ENCODE results near the gene CD8A.
A peak's percentile ranks its signal among the peaks of the same experiment; 100 is the strongest.
"Not testable (repeated sequence)": the region's sequence is repeated elsewhere in the genome, so short reads cannot be mapped to it uniquely, and the experiment has no call there.

The CD8A gene

DNA sequence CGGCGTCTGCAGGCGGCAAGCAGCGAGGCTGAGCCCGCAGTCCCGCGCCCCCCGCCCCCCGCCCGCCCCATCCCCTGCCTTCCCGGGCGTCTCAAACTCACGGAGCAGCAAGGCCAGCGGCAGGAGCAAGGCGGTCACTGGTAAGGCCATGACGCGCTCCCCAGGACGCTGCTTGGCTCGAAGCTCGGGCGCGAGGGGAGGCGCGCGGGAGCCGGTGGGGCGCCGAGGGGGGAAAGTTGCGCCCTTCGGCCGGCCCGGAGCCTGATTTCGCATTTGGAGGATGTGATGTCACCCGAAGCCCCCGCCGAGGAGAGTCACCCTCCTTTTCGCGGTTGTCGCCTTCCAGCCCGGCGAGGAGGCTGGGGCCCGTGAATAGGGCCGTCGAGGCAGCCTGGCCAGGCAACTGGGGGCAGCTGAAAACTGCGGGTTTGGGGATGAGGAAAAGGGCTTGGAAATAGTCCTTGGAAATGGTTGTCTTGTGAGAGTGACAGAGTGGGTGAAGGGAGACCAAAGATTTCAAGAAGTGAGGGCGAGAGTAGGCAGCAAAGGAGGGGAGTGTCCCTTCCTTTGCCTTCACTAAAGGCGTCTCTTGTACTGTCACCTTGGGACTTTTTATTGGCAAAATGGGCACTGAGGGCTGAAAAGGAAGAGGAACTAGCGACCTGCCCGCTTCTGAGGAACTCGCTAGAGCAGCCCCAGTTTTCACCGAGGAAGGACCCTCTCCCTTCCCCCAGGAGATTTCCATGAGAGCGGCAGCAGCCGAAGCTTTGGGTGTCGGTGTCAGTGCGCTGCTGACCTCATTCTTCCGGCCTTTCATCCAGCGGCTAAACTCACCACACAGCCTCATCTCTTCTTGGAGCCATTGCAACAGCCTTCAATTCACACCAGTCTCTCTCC lies at the start of gene CD8A:
CD8A (minus strand) TSS at position 238 of the 897 bp plus-strand sequence; CDS start at position 150, 88 bp downstream.
- no peak for DNase-seq (ENCODE audit: low read depth)

DNA sequence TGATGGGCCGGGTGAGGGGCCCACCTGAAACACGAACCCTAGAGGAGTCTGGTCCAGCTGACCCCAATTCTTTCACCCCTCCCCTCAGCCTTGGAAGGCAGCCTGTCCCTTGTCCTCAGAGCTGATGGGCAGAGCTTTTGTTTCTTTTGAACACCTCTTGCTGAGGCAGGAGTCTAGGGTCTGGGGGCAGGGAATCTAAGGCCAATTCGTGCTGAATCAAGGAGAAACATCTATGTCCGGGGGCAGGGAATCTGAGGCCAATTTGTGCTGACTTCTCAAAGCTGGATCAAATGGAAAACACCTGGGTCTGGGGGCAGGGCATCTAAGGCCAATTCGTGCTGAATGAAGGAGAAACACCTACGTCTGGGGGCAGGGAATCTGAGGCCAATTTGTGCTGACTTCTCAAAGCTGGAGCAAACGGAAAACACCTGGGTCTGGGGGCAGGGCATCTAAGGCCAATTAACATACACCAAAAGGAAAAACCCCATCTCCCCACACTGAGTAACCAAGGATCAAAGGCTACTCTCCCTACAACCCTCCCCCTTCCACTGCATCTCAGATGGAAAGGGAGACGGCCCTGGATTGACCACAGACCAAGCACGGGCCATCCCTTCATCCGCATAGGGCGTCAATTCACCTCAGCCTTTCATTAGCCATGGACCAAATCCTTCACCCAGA lies 49.3 kb upstream of the CD8A start:
- DNase-seq (ENCODE audit: low read depth): not testable (repeated sequence)

- DNase-seq (ENCODE audit: low read depth): not testable (repeated sequence)
These were observed 48.7 kb upstream of the CD8A start for GRCh38 chr2:86839455-86839854.

- DNase-seq (ENCODE audit: low read depth): not testable (repeated sequence)
These were observed 47.0 kb upstream of the CD8A start for GRCh38 chr2:86837714-86838113.

DNA sequence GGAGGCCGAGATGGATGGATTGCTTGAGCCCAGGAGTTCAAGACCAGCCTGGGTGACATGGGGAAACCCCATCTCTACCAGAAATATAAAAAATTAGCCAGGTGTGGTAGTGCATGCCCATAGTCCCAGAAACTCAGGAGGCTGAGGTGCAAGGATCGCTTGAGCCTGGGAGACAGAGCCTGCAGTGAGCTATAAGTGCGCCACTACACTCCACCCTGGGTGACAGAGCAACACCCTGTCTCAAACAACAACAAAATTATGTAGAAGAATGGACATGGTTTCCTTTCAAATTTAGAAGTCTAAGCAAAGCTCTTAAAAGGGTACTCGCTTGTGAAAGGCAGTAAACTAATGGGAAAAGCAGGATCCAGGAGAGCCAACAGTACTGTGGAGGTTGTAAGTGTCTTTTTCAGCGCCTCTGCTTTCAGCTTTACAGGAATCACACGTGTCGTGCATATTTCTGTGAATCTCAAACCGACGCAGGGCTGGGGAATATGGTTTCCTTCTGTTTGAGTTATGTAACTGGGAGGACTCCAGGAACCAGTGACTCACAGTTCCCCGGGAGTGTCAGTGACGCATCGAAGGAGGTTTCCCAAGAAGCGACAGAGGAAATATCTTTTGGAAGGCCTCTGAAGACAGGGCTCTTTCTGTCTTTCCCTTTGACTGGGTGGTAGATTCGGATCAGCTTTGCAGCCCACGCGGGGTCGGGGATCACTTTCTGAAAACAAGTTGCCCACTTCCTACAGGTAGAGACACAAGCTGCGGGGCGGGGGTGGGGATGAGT lies 46.4 kb upstream of the CD8A start:
- peak; percentile 51 for DNase-seq (ENCODE audit: low read depth)

- not testable (repeated sequence) for DNase-seq (ENCODE audit: low read depth)
These were observed 44.8 kb upstream of the CD8A start for GRCh38 chr2:86835548-86835889.

DNA sequence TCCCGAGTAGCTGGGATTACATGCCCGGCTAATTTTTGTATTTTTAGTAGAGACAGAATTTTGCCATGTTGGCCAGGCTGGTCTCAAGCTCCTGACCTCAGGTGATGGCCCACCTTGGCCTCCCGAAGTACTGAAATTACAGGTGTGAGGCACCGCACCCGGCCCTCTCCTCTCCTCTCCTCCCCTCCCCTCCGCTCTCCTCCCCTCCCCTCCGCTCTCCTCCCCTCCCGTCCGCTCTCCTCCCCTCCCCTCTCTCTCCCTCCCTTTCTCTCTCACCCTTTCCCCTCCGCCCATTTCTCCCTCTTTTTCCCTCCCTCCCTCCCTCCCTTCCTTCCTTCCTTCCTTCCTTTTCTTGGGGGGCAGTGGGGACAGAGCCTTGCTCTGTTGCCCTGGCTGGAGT lies 42.6 kb upstream of the CD8A start:
- DNase-seq (ENCODE audit: low read depth): no peak

GRCh38 chr2:86832334-86833096 lies 41.8 kb upstream of the CD8A start:
- no peak for DNase-seq (ENCODE audit: low read depth)

- DNase-seq (ENCODE audit: low read depth): no peak
These were observed 40.8 kb upstream of the CD8A start for GRCh38 chr2:86831537-86831936.

DNA sequence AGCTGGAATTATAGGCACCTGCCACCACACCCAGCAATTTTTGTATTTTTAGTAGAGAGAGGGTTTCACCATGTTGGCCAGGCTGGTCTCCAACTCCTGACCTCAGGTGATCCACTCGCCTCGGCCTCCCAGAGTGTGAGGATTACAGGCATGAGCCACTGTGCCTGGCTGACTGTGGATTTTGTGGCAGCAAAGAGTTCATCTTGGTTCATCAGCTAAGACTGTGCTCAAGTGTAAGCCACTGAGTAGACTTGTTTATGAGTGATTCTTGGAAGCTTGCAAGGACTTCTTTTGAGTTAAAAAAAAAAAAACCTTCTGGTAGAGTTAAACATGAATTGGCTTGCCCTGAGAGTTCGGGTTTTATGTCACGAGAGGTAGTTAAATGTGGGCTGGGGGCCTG lies 36.2 kb upstream of the CD8A start:
- no peak for DNase-seq (ENCODE audit: low read depth)

GRCh38 chr2:86825693-86826381 lies 35.1 kb upstream of the CD8A start:
- DNase-seq (ENCODE audit: low read depth): no peak

GRCh38 chr2:86825036-86825692 lies 34.5 kb upstream of the CD8A start:
- DNase-seq (ENCODE audit: low read depth): no peak

GRCh38 chr2:86822668-86823345 lies 32.1 kb upstream of the CD8A start:
- no peak for DNase-seq (ENCODE audit: low read depth)

DNA sequence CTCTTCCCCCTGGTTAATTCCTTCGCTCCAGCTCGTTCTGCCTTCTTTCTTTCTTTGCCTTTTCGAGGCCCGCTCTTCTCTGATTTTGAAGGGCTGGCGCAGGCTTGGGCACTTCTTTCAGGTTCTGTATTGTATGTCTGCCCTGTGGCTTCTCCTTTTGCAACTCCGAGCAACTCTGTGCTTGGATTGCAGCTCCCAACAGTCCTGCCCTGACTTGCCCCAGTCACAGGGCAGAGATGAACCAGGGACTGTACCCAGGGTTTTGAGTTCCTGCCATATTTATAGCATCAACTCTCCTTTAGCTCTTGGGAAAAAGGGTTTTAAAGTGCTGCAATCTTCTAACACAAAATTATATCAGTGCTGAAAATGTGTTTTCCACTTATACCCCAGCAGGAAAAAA lies 31.1 kb upstream of the CD8A start:
- no peak for DNase-seq (ENCODE audit: low read depth)

DNA sequence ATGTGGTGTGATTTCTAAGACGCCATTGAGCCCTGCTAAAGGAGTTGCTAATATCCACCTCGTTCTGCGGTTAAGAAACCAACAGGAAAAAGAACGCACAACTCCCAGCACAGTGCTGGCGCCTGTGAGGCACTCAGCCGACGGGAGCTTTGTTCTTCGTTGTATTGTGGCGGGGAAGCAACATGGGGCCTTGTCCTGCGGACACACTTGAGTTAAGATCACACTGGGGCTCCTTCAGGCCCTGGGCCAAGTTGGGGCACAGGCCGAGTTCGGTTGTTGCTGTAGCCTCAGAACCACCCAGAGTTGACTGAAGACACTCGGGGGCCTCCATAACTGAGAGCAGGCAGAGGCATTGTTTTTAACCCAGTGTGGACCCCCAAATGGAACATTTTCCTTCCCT lies 30.6 kb upstream of the CD8A start:
- no peak for DNase-seq (ENCODE audit: low read depth)

- no peak for DNase-seq (ENCODE audit: low read depth)
These were observed 28.2 kb upstream of the CD8A start for GRCh38 chr2:86818957-86819356.

- DNase-seq (ENCODE audit: low read depth): no peak
These were observed 27.5 kb upstream of the CD8A start for GRCh38 chr2:86818114-86818801.

- DNase-seq (ENCODE audit: low read depth): no peak
These were observed 24.9 kb upstream of the CD8A start for GRCh38 chr2:86815611-86816010.

DNA sequence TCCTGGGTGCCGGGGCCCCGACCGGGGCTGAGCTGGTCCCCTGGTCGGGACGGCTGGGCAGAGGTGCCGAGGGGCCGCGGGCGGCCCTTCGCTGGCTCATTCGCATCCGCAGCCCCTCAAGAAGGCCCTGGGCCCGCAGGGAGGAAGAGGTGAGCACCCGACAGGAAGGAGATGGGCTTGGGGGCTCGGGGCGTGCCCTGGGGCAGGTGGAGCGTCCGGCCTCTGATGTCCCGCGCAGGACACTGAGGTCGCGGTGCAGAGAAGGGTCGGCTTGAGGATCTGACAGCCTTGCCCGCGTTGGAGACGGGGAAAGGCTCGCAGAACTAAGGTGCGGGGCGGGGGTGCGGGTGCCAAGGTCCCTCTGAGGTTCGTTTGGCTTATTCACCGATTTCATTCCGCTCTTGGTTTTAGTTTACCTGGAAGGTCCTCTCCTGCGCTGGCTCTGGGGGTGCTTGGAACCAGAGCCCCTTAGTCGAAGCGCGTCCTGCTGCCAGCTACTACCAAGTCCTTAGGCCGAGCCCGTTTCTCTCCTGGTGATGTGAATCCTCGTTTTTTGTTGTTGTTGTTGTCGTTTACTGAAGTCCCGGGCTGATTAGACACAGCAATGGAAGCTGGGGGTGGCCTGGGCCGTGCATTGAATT lies 18.9 kb upstream of the CD8A start:
- no peak for DNase-seq (ENCODE audit: low read depth)
